Measurements from ENCODE around the gene ESRP2. TPM values are rescaled to one million over a fixed set of nuclear protein-coding genes. Genes with fewer than 3 reads are reported as not detected.

ESRP2 gene
- total and polyA plus RNA-seq, 12 donors, result 0.07 to 1.0 (median 0.44) TPM

DNA sequence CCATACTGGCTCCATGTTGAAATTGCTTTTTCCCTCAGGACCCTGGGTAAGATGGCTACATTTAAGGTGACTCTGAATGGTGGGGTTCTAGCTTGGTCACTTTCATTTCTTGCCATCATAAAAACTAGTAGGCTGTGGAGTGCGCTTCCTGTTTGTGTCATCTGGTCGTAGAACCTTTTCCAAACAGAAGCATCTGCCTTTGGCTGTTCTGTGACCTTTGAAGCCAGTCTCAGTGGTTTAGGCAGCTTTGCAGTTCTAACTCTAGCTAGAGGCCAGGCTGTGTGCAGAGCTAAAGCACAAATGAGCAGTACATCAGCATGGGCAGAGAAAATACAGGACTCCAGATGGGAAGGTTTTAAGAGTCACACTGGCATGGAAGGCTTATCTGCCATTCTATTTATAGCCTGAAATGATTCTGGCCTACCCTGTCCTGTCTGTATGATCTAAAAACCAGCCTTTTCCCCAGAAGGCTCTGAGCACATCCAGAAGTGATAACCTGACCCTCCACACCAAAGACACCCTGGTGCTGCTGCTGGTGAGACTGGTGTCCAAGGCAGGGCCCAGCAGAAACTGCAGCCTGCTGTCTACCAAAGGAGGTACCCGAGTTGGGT, 8.6 kb downstream of the ESRP2 start:
- H3K4me1 ChIP-seq, result peaks cover 3 to 25% (median 22%) of the 10 kb centered on the region in 9 donors
- ATAC-seq (peak in 4 of 8 donors; percentile 3 to 34 (median 20)), DNase-seq (no peak)
- peak overlapping the region in 7 of 10 donors; percentile 6 to 54 (median 42) for H3K27ac ChIP-seq
- intact Hi-C loops (cut with DNase I), result loop anchor here in 7 of 10 donors (5.0 to 10.0 kb wide), 6 partner anchors 132 to 412 kb away; partner anchors contain the start of gene NFATC3 (in 1 of the 7)
- no peaks in the 10 kb centered on the region for H3K9me3 ChIP-seq
- TF ChIP-seq CTCF (IDR thresholded peaks at IDR 0.05), result no peak
- no peaks in the 10 kb centered on the region for H3K27me3 ChIP-seq
- WGBS, 2 donors, result 49 to 58% methylated on average over 3 of the region's 3 CpGs
- no peak overlapping the region for H3K4me3 ChIP-seq
- H3K36me3 ChIP-seq, result peaks cover 0 to 57% (median 0%) of the 10 kb centered on the region in 9 donors

DNA sequence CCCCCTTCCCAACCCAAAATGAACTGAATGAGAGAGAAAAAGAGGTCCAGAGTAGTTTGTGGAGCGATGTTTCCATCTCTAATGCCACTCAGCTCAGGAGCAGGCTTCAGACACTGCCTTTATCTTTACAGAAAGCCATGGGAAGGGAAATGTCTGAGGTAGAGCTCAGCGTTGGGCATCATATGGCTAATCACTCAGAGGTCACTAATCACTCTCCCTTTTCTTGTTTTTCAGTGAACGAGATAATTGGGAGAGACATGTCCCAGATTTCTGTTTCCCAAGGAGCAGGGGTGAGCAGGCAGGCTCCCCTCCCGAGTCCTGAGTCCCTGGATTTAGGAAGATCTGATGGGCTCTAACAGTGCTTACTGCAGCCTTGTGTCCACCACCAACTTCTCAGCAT, 9.8 kb downstream of the ESRP2 start:
- peaks cover 0 to 63% (median 0%) of the 10 kb centered on the region in 9 donors for H3K36me3 ChIP-seq
- no peaks in the 10 kb centered on the region for H3K27me3 ChIP-seq
- H3K9me3 ChIP-seq, result no peaks in the 10 kb centered on the region
- no peak for TF ChIP-seq CTCF (IDR thresholded peaks at IDR 0.05)
- H3K4me1 ChIP-seq, result peaks cover 3 to 25% (median 22%) of the 10 kb centered on the region in 9 donors
- 68 to 78% methylated on average over 4 of the region's 4 CpGs for WGBS, 2 donors
- ATAC-seq (no peak), DNase-seq (no peak)
- intact Hi-C loops (cut with DNase I), result loop anchor here in 7 of 10 donors (5.0 to 10.0 kb wide), 6 partner anchors 131 to 411 kb away; partner anchors contain the start of gene NFATC3 (in 1 of the 7)
- no peak overlapping the region for H3K27ac ChIP-seq
- H3K4me3 ChIP-seq, result no peak overlapping the region

GRCh38 chr16:68223072-68223471, 12.9 kb downstream of the ESRP2 start:
- 92 to 97% methylated on average over 1 of the region's 1 CpG for WGBS, 2 donors
- Histone ChIP-seq H3K4me1 (peaks cover 0 to 14% (median 13%) of the 10 kb centered on the region in 9 donors), H3K9me3 (no peaks in the 10 kb centered on the region), H3K36me3 (peaks cover 0 to 70% (median 0%) of the 10 kb centered on the region in 9 donors), H3K27me3 (no peaks in the 10 kb centered on the region), H3K27ac (no peak overlapping the region), H3K4me3 (no peak overlapping the region)
- ATAC-seq, result no peak
- no peak for DNase-seq
- TF ChIP-seq CTCF (IDR thresholded peaks at IDR 0.05), result no peak
- intact Hi-C loops (cut with DNase I), result loop anchor here in 2 of 10 donors (10.0 kb wide), 2 partner anchors 128 to 408 kb away; no protein-coding TSS in a partner anchor

- ATAC-seq (no peak), DNase-seq (no peak)
- Histone ChIP-seq H3K4me3 (no peak overlapping the region), H3K9me3 (no peaks in the 10 kb centered on the region), H3K4me1 (peaks cover 0 to 5% (median 0%) of the 10 kb centered on the region in 9 donors), H3K27ac (no peak overlapping the region), H3K27me3 (no peaks in the 10 kb centered on the region), H3K36me3 (peaks cover 0 to 54% (median 0%) of the 10 kb centered on the region in 9 donors)
- TF ChIP-seq CTCF (IDR thresholded peaks at IDR 0.05), result no peak
- 92 to 94% methylated on average over 6 of the region's 6 CpGs for WGBS, 2 donors
- intact Hi-C loops (cut with DNase I), result loop anchor here in 2 of 10 donors (10.0 kb wide), 2 partner anchors 125 to 405 kb away; no protein-coding TSS in a partner anchor
Observed at GRCh38 chr16:68219725-68220351, 16.1 kb downstream of the ESRP2 start.

Measured in heart right ventricle (tissue), 16 donors.